GM12872 (cell line): Measurements from ENCODE around the gene PSEN1.

Experiments
- CTCF ChIP-seq: IDR thresholded peaks from 3 replicates; pipeline ENCODE4 v1.5.1; 2011; ENCODE audit warnings: low read depth, mild to moderate bottlenecking, low read length, moderate library complexity; ENCODE audit not compliant: insufficient read depth

The PSEN1 gene

DNA sequence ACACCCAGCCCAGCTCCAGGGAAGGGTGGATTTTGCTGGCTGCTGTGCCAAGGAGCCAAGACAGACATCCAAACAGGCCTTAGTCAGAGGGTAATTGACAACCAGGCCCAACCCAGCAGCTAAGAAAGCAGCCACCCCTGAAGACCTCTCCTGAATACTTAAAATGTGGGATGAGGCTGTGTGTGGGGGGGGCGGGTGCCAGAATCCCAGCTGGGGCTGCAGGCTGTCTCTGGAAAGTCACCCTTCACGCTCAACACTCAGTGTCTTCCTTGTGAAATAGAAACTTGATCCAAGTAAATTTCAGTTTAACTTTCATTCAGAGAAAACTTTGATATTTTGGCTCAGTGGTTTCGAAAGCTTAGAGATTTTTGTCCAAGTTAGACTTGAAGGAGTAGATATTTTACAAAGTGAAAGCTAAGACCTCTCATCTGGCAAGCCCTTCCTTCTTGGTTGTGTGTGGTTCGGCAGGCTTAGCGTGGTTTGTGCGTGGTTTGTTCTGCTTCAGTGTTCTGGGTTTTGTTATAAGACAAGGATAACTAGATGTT, 106.1 kb downstream of the PSEN1 start:
- TF ChIP-seq CTCF: no peak

DNA sequence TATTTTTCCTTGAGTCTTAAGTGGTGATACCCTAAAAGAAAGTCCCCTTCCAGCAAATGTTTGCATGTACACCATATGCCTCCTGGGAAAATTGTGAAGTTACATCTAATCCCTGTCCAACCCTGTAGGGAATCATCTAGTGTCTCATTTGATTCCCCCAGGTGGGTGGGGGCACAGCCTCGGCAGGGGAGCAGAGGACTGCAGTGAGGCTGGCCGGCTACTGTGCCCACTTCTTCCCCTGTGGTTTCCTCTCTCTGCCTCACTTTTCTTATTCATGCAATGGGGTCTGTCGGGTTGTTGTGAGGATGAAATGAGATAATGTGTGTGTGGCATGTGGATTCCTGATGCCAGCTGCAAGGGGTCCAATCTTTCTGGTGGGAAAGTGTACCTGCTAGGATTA, 107.0 kb downstream of the PSEN1 start:
- no peak for TF ChIP-seq CTCF

DNA sequence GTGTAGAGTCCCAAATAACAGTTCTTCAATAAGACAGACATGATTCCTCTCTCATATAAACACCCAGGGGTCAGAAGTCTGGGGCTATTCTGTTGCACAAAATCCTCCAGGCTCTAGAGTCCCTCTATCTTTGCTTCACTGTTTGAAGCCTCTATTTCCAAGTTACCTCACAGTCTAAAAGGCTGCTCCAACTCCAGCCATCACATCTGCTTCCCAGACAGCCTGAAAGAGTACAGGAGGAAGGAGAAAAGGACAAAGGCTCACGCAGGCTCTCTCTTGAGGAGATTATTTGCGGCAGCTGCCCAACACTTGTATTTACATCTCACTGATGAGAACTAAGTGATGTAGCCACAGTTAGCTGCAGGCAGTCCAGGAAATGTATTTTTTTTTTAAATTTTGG, 107.4 kb downstream of the PSEN1 start:
- no peak for TF ChIP-seq CTCF

GRCh38 chr14:73244541-73245290, 108.4 kb downstream of the PSEN1 start:
- TF ChIP-seq CTCF: no peak

GRCh38 chr14:73245480-73246325, 109.4 kb downstream of the PSEN1 start:
- TF ChIP-seq CTCF: no peak

- no peak for TF ChIP-seq CTCF
Measured at GRCh38 chr14:73246387-73247150, 110.3 kb downstream of the PSEN1 start.
